Measurements from ENCODE around the gene PPIP5K2.

PPIP5K2 gene

GRCh38 chr5:103258957-103259704 lies 139.0 kb downstream of the PPIP5K2 start:
- H3K4me3 ChIP-seq (ENCODE audit: low read length) = peak overlapping the region; percentile 77
- no peak for TF ChIP-seq CTCF (IDR thresholded peaks at IDR 0.05; ENCODE audit: insufficient read depth, low read depth, low read length, missing control alignments)
- peak; percentile 58 for DNase-seq (ENCODE audit: low read depth)

- H3K4me3 ChIP-seq (ENCODE audit: low read length) = peak overlapping the region; percentile 77
- peak; percentile 45 for DNase-seq (ENCODE audit: low read depth)
Observed at GRCh38 chr5:103259705-103260355, 139.7 kb downstream of the PPIP5K2 start.

GRCh38 chr5:103260951-103261350 lies 140.8 kb downstream of the PPIP5K2 start:
- TF ChIP-seq CTCF (IDR thresholded peaks at IDR 0.05; ENCODE audit: insufficient read depth, low read depth, low read length, missing control alignments) = no peak
- H3K4me3 ChIP-seq (ENCODE audit: low read length) = no peak overlapping the region
- DNase-seq (ENCODE audit: low read depth) = no peak

More at GRCh38 chr5:103259705-103260355, 139.7 kb downstream of the PPIP5K2 start:
- TF ChIP-seq CTCF (IDR thresholded peaks at IDR 0.05; ENCODE audit: insufficient read depth, low read depth, low read length, missing control alignments) = peak; percentile 9
